Liver (tissue), 3 donors: ENCODE results near the gene ABCG5.

Experiments used
- RAD21 ChIP-seq, 2 donors: IDR thresholded peaks; 2 replicates each; pipeline ENCODE4 v1.6.1; 2016; ENCODE audit warnings: antibody characterized with exemption in 2 of 2, mild to moderate bottlenecking in 2 of 2
- TF ChIP-seq, protein P1 (sequence below): fragments of 150-350 bp; IDR thresholded peaks from 2 replicates; pipeline ENCODE4 v1.5.1; 2017; ENCODE audit warnings: improper control_type of control experiment, low read depth, low read length; ENCODE audit not compliant: missing input control
- TF ChIP-seq, protein P2 (sequence below): IDR thresholded peaks from 2 replicates; pipeline ENCODE4 v1.6.1; 2016; ENCODE audit warnings: antibody characterized with exemption, mild to moderate bottlenecking
- donor health status: healthy.
- donor health status: healthy.

DNA sequence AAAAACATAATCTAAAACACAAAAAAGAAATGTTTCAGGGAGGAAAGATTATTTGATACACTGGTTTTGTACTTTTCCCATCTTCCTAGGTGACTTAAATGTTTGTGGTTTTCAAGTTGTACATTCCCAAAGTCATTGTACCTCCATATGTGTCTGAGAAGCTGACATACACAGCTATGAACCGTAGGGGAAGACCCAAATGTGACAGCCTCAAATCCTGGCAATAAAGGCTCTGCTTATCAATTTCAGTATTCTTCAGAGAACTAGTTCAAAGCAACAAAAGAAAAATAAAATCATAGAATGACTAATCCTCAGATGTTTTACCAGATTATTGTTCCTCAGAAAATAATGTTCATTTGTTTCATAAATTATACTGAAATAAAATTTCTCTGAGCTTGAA is 62.3 kb downstream of the ABCG5 start:
- no peak for TF ChIP-seq RAD21 (IDR thresholded peaks at IDR 0.05)
- TF ChIP-seq, protein P1, sequence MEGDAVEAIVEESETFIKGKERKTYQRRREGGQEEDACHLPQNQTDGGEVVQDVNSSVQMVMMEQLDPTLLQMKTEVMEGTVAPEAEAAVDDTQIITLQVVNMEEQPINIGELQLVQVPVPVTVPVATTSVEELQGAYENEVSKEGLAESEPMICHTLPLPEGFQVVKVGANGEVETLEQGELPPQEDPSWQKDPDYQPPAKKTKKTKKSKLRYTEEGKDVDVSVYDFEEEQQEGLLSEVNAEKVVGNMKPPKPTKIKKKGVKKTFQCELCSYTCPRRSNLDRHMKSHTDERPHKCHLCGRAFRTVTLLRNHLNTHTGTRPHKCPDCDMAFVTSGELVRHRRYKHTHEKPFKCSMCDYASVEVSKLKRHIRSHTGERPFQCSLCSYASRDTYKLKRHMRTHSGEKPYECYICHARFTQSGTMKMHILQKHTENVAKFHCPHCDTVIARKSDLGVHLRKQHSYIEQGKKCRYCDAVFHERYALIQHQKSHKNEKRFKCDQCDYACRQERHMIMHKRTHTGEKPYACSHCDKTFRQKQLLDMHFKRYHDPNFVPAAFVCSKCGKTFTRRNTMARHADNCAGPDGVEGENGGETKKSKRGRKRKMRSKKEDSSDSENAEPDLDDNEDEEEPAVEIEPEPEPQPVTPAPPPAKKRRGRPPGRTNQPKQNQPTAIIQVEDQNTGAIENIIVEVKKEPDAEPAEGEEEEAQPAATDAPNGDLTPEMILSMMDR, result no peak
- TF ChIP-seq, protein P2, sequence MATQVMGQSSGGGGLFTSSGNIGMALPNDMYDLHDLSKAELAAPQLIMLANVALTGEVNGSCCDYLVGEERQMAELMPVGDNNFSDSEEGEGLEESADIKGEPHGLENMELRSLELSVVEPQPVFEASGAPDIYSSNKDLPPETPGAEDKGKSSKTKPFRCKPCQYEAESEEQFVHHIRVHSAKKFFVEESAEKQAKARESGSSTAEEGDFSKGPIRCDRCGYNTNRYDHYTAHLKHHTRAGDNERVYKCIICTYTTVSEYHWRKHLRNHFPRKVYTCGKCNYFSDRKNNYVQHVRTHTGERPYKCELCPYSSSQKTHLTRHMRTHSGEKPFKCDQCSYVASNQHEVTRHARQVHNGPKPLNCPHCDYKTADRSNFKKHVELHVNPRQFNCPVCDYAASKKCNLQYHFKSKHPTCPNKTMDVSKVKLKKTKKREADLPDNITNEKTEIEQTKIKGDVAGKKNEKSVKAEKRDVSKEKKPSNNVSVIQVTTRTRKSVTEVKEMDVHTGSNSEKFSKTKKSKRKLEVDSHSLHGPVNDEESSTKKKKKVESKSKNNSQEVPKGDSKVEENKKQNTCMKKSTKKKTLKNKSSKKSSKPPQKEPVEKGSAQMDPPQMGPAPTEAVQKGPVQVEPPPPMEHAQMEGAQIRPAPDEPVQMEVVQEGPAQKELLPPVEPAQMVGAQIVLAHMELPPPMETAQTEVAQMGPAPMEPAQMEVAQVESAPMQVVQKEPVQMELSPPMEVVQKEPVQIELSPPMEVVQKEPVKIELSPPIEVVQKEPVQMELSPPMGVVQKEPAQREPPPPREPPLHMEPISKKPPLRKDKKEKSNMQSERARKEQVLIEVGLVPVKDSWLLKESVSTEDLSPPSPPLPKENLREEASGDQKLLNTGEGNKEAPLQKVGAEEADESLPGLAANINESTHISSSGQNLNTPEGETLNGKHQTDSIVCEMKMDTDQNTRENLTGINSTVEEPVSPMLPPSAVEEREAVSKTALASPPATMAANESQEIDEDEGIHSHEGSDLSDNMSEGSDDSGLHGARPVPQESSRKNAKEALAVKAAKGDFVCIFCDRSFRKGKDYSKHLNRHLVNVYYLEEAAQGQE, result no peak
